Measurements from ENCODE around the gene SCAMP5. TPM values are rescaled to one million over a fixed set of nuclear protein-coding genes. Genes with fewer than 3 reads are reported as not detected.

SCAMP5 gene
- total and polyA plus RNA-seq, 2 of the 4 experiments (the other 2 are of a cell fraction), result 0.36 to 1.6 TPM

DNA sequence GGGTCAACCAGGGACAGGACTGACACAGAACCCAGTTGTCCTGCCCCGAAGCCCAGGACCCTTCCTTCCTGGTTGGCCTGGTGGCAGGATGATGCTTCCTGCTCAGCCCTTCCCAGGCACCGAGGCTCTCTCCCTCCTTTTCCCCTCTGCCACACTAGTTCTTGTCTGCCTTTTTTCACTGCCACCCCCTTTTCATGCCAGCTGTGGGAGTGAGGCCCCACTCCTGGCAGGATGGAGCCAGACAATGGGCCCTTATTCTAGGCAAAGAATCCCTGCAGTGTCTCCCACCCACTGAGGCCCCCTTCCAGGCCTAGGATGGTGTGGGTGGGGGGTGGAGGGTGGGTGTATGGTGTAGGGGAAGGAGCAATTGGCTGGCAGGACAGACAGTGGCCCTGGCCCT, 1.1 kb upstream of the SCAMP5 start:
- in situ Hi-C loops (cut with MboI; ENCODE audit: low sequenced_read_pairs) (no loop called here), dilution Hi-C loops (cut with HindIII; ENCODE audit: low sequenced_read_pairs, unreplicated experiment) (no loop called here), intact Hi-C loops (cut with micrococcal nuclease) (no loop called here)
- no peak overlapping the region for H4K5ac ChIP-seq (ENCODE audit: low read depth, low read length)
- H3K9ac ChIP-seq (ENCODE audit: low read depth, low read length), result no peak overlapping the region
- no peak overlapping the region for H3K23ac ChIP-seq (ENCODE audit: low read depth, low read length)
- H3K27me3 ChIP-seq (ENCODE audit: control insufficient read depth, insufficient read depth, low read length), result peaks cover 26% of the 10 kb centered on the region
- BruUV-seq (replicated peaks), result no TSS peak
- no peak overlapping the region for H2AK9ac ChIP-seq (replicated peaks; ENCODE audit: low read depth, low read length, poor library complexity)
- H3K4me2 ChIP-seq (ENCODE audit: low read depth, low read length), result no peak overlapping the region
- no peak overlapping the region for H2BK20ac ChIP-seq (ENCODE audit: low read depth, low read length)
- no peak overlapping the region for H3K56ac ChIP-seq (ENCODE audit: extremely low read depth, insufficient read depth, low read length)
- no peak overlapping the region for H3K18ac ChIP-seq (ENCODE audit: low read depth, low read length)
- no peaks in the 10 kb centered on the region for H3K36me3 ChIP-seq (ENCODE audit: control insufficient read depth, insufficient read depth, low read length)
- WGBS, 2 experiments (ENCODE audit: extremely low coverage in 2 of 2, insufficient read length in 1 of 2), result no CpG with 5 or more reads among the region's 2 CpGs
- H2BK5ac ChIP-seq (ENCODE audit: low read depth, low read length, poor library complexity, severe bottlenecking), result no peak overlapping the region
- H4K8ac ChIP-seq (ENCODE audit: low read depth in 2 of 2, low read length in 2 of 2), result no peak overlapping the region
- H3K14ac ChIP-seq (replicated peaks; ENCODE audit: low read depth, low read length), result no peak overlapping the region
- H3K4me1 ChIP-seq (ENCODE audit: control insufficient read depth, insufficient read depth, low read length), result no peaks in the 10 kb centered on the region
- H2BK15ac ChIP-seq (ENCODE audit: low read depth, low read length), result no peak overlapping the region
- H4K91ac ChIP-seq (ENCODE audit: insufficient read depth, low read depth, low read length), result no peak overlapping the region
- H3K4ac ChIP-seq (ENCODE audit: low read depth, low read length), result no peak overlapping the region
- TF ChIP-seq RAD21 (IDR thresholded peaks at IDR 0.05; ENCODE audit: low read length), result no peak
- CTCF ChIA-PET, result no interaction called here
- no peak for DNase-seq
- ATAC-seq (ENCODE audit: low read depth), result no peak
- no peak overlapping the region for H2AK5ac ChIP-seq (ENCODE audit: low read depth, low read length)
- H3K9me3 ChIP-seq (ENCODE audit: control insufficient read depth, insufficient read depth, low read length), result peaks cover 4% of the 10 kb centered on the region; the same call in 1 of the 2 replicates
- H3K79me1 ChIP-seq (ENCODE audit: low read depth in 1 of 2, low read length in 2 of 2), result no peaks in the 10 kb centered on the region
- no peak overlapping the region for H3K27ac ChIP-seq (ENCODE audit: insufficient read depth, low read length)
- no peak overlapping the region for H2BK120ac ChIP-seq (ENCODE audit: low read depth, low read length)
- POLR2A ChIA-PET (ENCODE audit: unreplicated experiment), result no interaction called here
- no peaks in the 10 kb centered on the region; the same call in 1 of the 2 replicates for H4K20me1 ChIP-seq (ENCODE audit: insufficient read depth, low read length)
- H2AFZ ChIP-seq (replicated peaks; ENCODE audit: low read length, poor library complexity), result no peak overlapping the region
- H3K4me3 ChIP-seq (ENCODE audit: insufficient read depth, low read depth, low read length), result no peak overlapping the region
- no peaks in the 10 kb centered on the region for H3K9me1 ChIP-seq (ENCODE audit: insufficient read depth, low read length)
